ENCODE measurements around the gene TGFB1. TPM values are rescaled to one million over a fixed set of nuclear protein-coding genes. Genes with fewer than 3 reads are reported as not detected.

The TGFB1 gene
- total RNA-seq, 1 experiment from 2014 or later: 54.6 TPM

DNA sequence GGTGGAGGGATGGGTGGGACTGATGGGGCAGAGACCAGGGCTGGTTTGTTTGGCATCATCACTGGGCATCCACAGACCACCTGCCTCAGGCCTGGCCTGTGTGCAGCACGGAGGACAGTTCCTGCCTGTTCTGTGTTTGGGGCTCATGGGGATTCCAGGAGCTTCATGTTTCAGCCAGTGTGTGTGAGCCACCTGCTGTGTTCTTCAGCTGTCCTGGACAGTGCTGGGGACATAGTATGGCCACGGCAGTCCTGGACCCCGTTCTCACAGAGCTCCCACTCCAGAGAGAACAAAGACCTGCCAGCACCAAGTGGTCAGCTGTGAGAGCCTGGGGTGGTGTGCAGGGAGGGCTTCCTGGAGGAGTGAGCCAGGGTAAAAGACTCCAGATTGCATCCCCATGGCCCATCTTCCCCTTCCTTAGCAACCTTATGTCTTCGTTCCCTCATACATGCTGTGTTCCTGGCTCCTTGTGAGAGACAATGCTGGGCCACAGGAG is 45.7 kb downstream of the TGFB1 start:
- peak overlapping the region; percentile 26; the same call in 1 of the 2 replicates for H3K9ac ChIP-seq (ENCODE audit: low read length)
- H3K4me1 ChIP-seq (ENCODE audit: control insufficient read depth in 1 of 2, insufficient read depth in 2 of 2, low read length in 2 of 2): peaks cover 12 to 25% of the 10 kb centered on the region in 2 experiments
- RAD21 ChIA-PET (ENCODE audit: low non-redundant PET in 1 of 2, low total read pairs in 2 of 2, uncharacterized antibody in 2 of 2, unreplicated experiment in 2 of 2): interaction anchor here in 1 of 2 experiments (0.7 kb wide), 1 partner anchor 163 kb away, joined by 3 read pairs; no protein-coding TSS in a partner anchor
- DNase-seq (ENCODE audit: low read depth, low spot score): no peak
- peak; percentile 8 for ATAC-seq
- no peaks in the 10 kb centered on the region for H3K9me2 ChIP-seq (ENCODE audit: insufficient read depth)
- TF ChIP-seq POLR2AphosphoS5 (IDR thresholded peaks at IDR 0.05; ENCODE audit: low read depth, low read length) (no peak), FOSL1 (IDR thresholded peaks at IDR 0.05; ENCODE audit: low read depth) (no peak), CEBPB (IDR thresholded peaks at IDR 0.05; ENCODE audit: low read depth) (no peak), SRF (IDR thresholded peaks at IDR 0.05; ENCODE audit: low read depth) (no peak), TCF7L2 (IDR thresholded peaks at IDR 0.05; ENCODE audit: borderline replicate concordance, extremely low read depth, insufficient read depth, insufficient read length) (no peak)
- TF ChIP-seq, protein P1, sequence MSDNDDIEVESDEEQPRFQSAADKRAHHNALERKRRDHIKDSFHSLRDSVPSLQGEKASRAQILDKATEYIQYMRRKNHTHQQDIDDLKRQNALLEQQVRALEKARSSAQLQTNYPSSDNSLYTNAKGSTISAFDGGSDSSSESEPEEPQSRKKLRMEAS (IDR thresholded peaks at IDR 0.05): no peak
- TF ChIP-seq, protein P2, sequence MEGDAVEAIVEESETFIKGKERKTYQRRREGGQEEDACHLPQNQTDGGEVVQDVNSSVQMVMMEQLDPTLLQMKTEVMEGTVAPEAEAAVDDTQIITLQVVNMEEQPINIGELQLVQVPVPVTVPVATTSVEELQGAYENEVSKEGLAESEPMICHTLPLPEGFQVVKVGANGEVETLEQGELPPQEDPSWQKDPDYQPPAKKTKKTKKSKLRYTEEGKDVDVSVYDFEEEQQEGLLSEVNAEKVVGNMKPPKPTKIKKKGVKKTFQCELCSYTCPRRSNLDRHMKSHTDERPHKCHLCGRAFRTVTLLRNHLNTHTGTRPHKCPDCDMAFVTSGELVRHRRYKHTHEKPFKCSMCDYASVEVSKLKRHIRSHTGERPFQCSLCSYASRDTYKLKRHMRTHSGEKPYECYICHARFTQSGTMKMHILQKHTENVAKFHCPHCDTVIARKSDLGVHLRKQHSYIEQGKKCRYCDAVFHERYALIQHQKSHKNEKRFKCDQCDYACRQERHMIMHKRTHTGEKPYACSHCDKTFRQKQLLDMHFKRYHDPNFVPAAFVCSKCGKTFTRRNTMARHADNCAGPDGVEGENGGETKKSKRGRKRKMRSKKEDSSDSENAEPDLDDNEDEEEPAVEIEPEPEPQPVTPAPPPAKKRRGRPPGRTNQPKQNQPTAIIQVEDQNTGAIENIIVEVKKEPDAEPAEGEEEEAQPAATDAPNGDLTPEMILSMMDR (IDR thresholded peaks at IDR 0.05 in 2 of 3, conservative IDR thresholded peaks at IDR 0.05 in 1 of 3; ENCODE audit: borderline replicate concordance in 1 of 3, insufficient read depth in 1 of 3, low read depth in 2 of 3, low read length in 2 of 3): no peak
- no peak overlapping the region for H3K4me3 ChIP-seq (replicated peaks in 1 of 2; ENCODE audit: low read depth in 1 of 2, low read length in 2 of 2)
- peak overlapping the region; percentile 95; the same call in 1 of the 2 replicates for H3K4me2 ChIP-seq (ENCODE audit: low read length)
- no peak overlapping the region for H2AFZ ChIP-seq (ENCODE audit: low read depth, low read length, poor library complexity, severe bottlenecking)
- peaks cover 25% of the 10 kb centered on the region for H3K79me2 ChIP-seq (ENCODE audit: insufficient read depth, low read length)
- H3K36me3 ChIP-seq (ENCODE audit: control insufficient read depth in 1 of 2, insufficient read depth in 2 of 2, low read length in 2 of 2): peaks cover 24 to 52% of the 10 kb centered on the region in 2 experiments
- H3K27ac ChIP-seq (ENCODE audit: low read depth, low read length): peak overlapping the region; percentile 44
- intact Hi-C loops (cut with micrococcal nuclease): loop anchor here (1.0 to 2.0 kb wide), 2 partner anchors 104 to 333 kb away; no protein-coding TSS in a partner anchor
- no peaks in the 10 kb centered on the region for H3K9me3 ChIP-seq (ENCODE audit: control insufficient read depth in 1 of 2, insufficient read depth in 1 of 2, low read depth in 1 of 2, low read length in 2 of 2)
- CTCF ChIA-PET: interaction anchor here (0.9 to 2.2 kb wide), 10 partner anchors 10 to 333 kb away, joined by 3 to 22 read pairs (median 4); partner anchors contain the start of gene B9D2
- H4K20me1 ChIP-seq (ENCODE audit: insufficient read depth): peaks cover 4% of the 10 kb centered on the region; the same call in 1 of the 2 replicates
- POLR2A ChIA-PET: no interaction called here
- BruUV-seq (replicated peaks): no TSS peak
- H3K27me3 ChIP-seq (ENCODE audit: insufficient read depth, low read length): no peaks in the 10 kb centered on the region
